Measurements from ENCODE around the gene EFNB1.

DNA sequence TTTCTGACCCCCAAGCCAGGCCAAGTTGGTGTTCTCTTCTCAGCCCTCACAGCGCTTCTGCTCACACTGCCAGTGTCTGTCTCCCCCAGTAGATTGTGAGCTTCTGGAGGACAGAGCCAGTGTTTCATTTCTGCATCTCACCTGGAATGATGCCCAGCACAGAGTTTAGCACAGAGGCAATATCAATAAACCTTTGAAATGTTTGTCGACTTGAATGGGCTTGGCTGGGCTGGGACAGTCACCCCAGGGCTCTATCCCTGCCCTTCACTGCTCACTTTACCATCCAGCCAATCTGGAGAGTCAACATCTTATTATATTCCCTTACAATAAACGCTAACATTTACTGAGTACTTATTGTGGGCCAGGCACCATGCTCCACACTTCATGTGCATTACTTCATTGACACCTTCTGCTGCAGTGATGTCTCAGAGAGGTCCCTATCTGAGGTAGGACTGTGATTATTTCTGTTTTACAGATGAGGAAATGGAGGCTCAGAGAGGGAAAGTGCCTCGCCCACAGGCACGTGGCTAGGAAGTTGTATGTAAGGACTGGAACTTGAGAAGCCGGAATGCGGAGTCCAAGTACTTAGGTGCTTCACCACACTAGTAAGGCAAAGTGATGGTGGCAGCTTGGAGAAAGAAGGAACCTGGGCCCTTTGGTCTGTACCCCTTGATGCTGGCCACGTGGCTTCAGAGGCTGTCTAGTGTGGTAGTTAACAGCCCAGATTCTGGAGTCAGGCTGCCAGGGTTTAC is 19.5 kb downstream of the EFNB1 start:
- TF ChIP-seq SREBF2 (IDR thresholded peaks at IDR 0.05) (no peak), ESRRA (IDR thresholded peaks at IDR 0.05; ENCODE audit: borderline replicate concordance, low read length) (no peak), CHD4 (IDR thresholded peaks at IDR 0.05; ENCODE audit: borderline replicate concordance) (no peak)
- TF ChIP-seq, protein P1, sequence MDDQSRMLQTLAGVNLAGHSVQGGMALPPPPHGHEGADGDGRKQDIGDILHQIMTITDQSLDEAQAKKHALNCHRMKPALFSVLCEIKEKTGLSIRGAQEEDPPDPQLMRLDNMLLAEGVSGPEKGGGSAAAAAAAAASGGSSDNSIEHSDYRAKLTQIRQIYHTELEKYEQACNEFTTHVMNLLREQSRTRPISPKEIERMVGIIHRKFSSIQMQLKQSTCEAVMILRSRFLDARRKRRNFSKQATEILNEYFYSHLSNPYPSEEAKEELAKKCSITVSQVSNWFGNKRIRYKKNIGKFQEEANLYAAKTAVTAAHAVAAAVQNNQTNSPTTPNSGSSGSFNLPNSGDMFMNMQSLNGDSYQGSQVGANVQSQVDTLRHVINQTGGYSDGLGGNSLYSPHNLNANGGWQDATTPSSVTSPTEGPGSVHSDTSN (IDR thresholded peaks at IDR 0.05), result no peak
- TF ChIP-seq, protein P2, sequence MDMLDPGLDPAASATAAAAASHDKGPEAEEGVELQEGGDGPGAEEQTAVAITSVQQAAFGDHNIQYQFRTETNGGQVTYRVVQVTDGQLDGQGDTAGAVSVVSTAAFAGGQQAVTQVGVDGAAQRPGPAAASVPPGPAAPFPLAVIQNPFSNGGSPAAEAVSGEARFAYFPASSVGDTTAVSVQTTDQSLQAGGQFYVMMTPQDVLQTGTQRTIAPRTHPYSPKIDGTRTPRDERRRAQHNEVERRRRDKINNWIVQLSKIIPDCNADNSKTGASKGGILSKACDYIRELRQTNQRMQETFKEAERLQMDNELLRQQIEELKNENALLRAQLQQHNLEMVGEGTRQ (IDR thresholded peaks at IDR 0.05), result no peak
